HepG2 (cell line): ENCODE measurements around the gene CNNM4. TPM values are rescaled to one million over a fixed set of nuclear protein-coding genes. Genes with fewer than 3 reads are reported as not detected.

Experiments used
- ARID3A ChIP-seq: IDR thresholded peaks from 2 replicates; pipeline ENCODE4 v1.6.1; 2012; ENCODE audit warnings: low read depth, low read length, improper control_type of control experiment
- CENPX ChIP-seq: sonication (generic); formaldehyde crosslinking; IDR thresholded peaks from 2 replicates; pipeline ENCODE4 v1.9.0; 2021; ENCODE audit warnings: mild to moderate bottlenecking, missing genetic modification reagents, moderate library complexity
- CREBL2 ChIP-seq: sonication (generic); formaldehyde crosslinking; IDR thresholded peaks from 2 replicates; pipeline ENCODE4 v1.8.1; 2023; ENCODE audit warnings: missing genetic modification reagents, mild to moderate bottlenecking, borderline replicate concordance
- HIVEP1 ChIP-seq: sonication (generic); formaldehyde crosslinking; IDR thresholded peaks from 2 replicates; pipeline ENCODE4 v1.4.0; 2020; ENCODE audit warnings: mild to moderate bottlenecking, missing genetic modification reagents
- HNRNPLL ChIP-seq: fragments of 200-400 bp; formaldehyde crosslinking; IDR thresholded peaks from 2 replicates; pipeline ENCODE4 v1.6.1; 2017; ENCODE audit warnings: mild to moderate bottlenecking, low read depth, low read length; ENCODE audit not compliant: poor library complexity, severe bottlenecking
- KDM5B ChIP-seq: sonication (generic); formaldehyde crosslinking; IDR thresholded peaks from 2 replicates; pipeline ENCODE4 v1.4.0; 2020; ENCODE audit warnings: missing genetic modification reagents, mild to moderate bottlenecking, borderline replicate concordance
- MTERF4 ChIP-seq: sonication (generic); formaldehyde crosslinking; IDR thresholded peaks from 2 replicates; pipeline ENCODE4 v1.8.0; 2023; ENCODE audit warnings: mild to moderate bottlenecking, missing genetic modification reagents
- PRDM4 ChIP-seq: sonication (generic); formaldehyde crosslinking; IDR thresholded peaks from 2 replicates; pipeline ENCODE4 v1.9.0; 2021; ENCODE audit warnings: missing genetic modification reagents, borderline replicate concordance
- SRSF9 ChIP-seq: fragments of 200-400 bp; formaldehyde crosslinking; IDR thresholded peaks from 2 replicates; pipeline ENCODE4 v1.6.1; 2018; ENCODE audit warnings: borderline replicate concordance, mild to moderate bottlenecking, low read depth, low read length; ENCODE audit not compliant: insufficient read depth, poor library complexity, severe bottlenecking
- ZMYM2 ChIP-seq: sonication (generic); formaldehyde crosslinking; IDR thresholded peaks from 2 replicates; pipeline ENCODE4 v1.8.0; 2022; ENCODE audit warnings: mild to moderate bottlenecking, missing genetic modification reagents
- ZNF138 ChIP-seq: sonication (generic); formaldehyde crosslinking; IDR thresholded peaks from 2 replicates; pipeline ENCODE4 v1.5.0; 2020; ENCODE audit warnings: mild to moderate bottlenecking, low read depth, missing genetic modification reagents
- ZNF337 ChIP-seq: sonication (generic); formaldehyde crosslinking; IDR thresholded peaks from 2 replicates; pipeline ENCODE4 v1.5.1; 2020; ENCODE audit warnings: missing genetic modification reagents, low read depth, mild to moderate bottlenecking, borderline replicate concordance
- ZNF766 ChIP-seq: sonication (generic); formaldehyde crosslinking; IDR thresholded peaks from 2 replicates; pipeline ENCODE4 v1.5.0; 2020; ENCODE audit warnings: missing genetic modification reagents, borderline replicate concordance
- ZNF781 ChIP-seq: sonication (generic); formaldehyde crosslinking; IDR thresholded peaks from 2 replicates; pipeline ENCODE4 v1.5.1; 2020; ENCODE audit warnings: borderline replicate concordance, mild to moderate bottlenecking, missing genetic modification reagents; ENCODE audit errors: not compliant biosample characterization
- ZSCAN21 ChIP-seq: sonication (generic); formaldehyde crosslinking; IDR thresholded peaks from 2 replicates; pipeline ENCODE4 v1.8.0; 2022; ENCODE audit warnings: mild to moderate bottlenecking, missing genetic modification reagents, moderate library complexity, borderline replicate concordance
- ZSCAN22 ChIP-seq: sonication (generic); formaldehyde crosslinking; IDR thresholded peaks from 2 replicates; pipeline ENCODE4 v1.4.0; 2020; ENCODE audit warnings: mild to moderate bottlenecking, missing genetic modification reagents
- polyA plus RNA-seq, 8 experiments: library from polyadenylated mRNA; depleted of rRNA in 3 of 8; stranded (reverse) in 7 of 8; unstranded in 1 of 8; fragments of >200 nt; fragmentation: Illumina TruSeq in 4 of 8; extraction: Trizol in 4 of 8; gene quantifications; 2 replicates each; pipeline versions ENCODE4 v1.2.1 to v1.2.3, GENCODE V29; 2011 to 2016; ENCODE audit warnings: low read depth in 4 of 8, missing spikeins in 1 of 8, mixed read lengths in 1 of 8; ENCODE audit not compliant: insufficient read depth in 1 of 8
- total RNA-seq, 5 experiments: library from RNA; depleted of rRNA; stranded (reverse); fragments of >200 nt; fragmentation: Illumina TruSeq; extraction: Trizol; gene quantifications; 2 replicates each; pipeline ENCODE4 v1.2.3, GENCODE V29; 2016; ENCODE audit warnings: low read depth in 1 of 5
- TF ChIP-seq, protein P1 (sequence below): sonication (generic); formaldehyde crosslinking; IDR thresholded peaks from 2 replicates; pipeline ENCODE4; 2020; ENCODE audit warnings: missing genetic modification reagents, mild to moderate bottlenecking, borderline replicate concordance

CNNM4 gene
- total and polyA plus RNA-seq, 2 of the 13 experiments (the other 11 are each of a cell fraction or from before 2014, with no cell fraction given) = 5.9 to 8.4 TPM

DNA sequence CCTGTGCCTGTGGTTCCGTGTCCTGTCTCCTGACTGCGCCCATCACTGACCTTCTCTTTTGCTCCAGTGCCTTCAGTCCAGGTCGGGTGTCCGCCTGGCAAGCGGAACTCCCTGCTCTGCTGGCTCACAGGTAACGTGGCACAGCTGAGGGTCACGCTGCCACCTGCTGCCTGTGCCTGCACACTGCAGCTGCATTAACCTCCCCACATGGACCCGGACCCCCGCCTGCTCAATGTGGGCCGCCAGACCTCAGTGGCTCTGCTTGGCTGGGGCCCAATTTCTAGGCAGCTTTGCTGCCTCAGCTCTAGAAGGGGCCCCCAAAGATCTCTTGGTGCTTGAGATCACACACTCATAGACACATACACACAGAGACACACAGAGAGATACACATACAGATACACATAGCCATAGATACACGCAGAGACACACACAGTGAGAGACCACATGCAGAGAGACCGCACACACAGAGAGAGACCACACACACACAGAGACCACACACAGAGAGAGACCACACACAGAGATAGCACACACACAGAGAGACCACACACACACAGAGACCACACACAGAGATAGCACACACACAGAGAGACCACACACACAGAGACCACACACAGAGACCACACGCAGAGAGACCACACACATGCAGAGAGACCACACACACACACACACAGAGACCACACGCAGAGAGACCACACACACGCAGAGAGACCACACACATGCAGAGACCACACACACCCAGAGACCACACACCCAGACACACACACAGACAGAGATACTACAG lies 40.5 kb downstream of the CNNM4 start (continued):
- TF ChIP-seq PRDM4 (CRISPR knock-in tag) = no peak
- no peak for TF ChIP-seq ZNF781 (CRISPR knock-in tag)
- TF ChIP-seq ZNF766 (CRISPR knock-in tag) = no peak
- TF ChIP-seq SRSF9 = no peak
- no peak for TF ChIP-seq ZNF138 (CRISPR knock-in tag)
- peak; percentile 51 for TF ChIP-seq HNRNPLL
- no peak for TF ChIP-seq CREBL2 (CRISPR knock-in tag)
- no peak for TF ChIP-seq KDM5B (CRISPR knock-in tag)
- TF ChIP-seq ZSCAN21 = no peak; the same call in 1 of the 2 replicates
- TF ChIP-seq MTERF4 (CRISPR knock-in tag) = no peak
- TF ChIP-seq ARID3A = no peak
- TF ChIP-seq CENPX (CRISPR knock-in tag) = no peak
- TF ChIP-seq ZSCAN22 = no peak
- 0 out of 2 replicates have a peak, but pooled peaks have one; percentile 15 for TF ChIP-seq HIVEP1 (CRISPR knock-in tag)
- TF ChIP-seq ZMYM2 (CRISPR knock-in tag) = no peak
- TF ChIP-seq ZNF337 (CRISPR knock-in tag) = no peak
- TF ChIP-seq, protein P1, sequence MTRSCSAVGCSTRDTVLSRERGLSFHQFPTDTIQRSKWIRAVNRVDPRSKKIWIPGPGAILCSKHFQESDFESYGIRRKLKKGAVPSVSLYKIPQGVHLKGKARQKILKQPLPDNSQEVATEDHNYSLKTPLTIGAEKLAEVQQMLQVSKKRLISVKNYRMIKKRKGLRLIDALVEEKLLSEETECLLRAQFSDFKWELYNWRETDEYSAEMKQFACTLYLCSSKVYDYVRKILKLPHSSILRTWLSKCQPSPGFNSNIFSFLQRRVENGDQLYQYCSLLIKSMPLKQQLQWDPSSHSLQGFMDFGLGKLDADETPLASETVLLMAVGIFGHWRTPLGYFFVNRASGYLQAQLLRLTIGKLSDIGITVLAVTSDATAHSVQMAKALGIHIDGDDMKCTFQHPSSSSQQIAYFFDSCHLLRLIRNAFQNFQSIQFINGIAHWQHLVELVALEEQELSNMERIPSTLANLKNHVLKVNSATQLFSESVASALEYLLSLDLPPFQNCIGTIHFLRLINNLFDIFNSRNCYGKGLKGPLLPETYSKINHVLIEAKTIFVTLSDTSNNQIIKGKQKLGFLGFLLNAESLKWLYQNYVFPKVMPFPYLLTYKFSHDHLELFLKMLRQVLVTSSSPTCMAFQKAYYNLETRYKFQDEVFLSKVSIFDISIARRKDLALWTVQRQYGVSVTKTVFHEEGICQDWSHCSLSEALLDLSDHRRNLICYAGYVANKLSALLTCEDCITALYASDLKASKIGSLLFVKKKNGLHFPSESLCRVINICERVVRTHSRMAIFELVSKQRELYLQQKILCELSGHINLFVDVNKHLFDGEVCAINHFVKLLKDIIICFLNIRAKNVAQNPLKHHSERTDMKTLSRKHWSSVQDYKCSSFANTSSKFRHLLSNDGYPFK = peak; percentile 46; the same call in 1 of the 2 replicates
